ENCODE data around the gene LENG8. TPM values are rescaled to one million over a fixed set of nuclear protein-coding genes. Genes with fewer than 3 reads are reported as not detected.
"Not testable (repeated sequence)": the region's sequence is repeated elsewhere in the genome, so short reads cannot be mapped to it uniquely, and the experiment has no call there.

Gene LENG8
- total RNA-seq, 3 donors from 2014 or later: 157 to 214 (median 199) TPM

GRCh38 chr19:54465426-54466109, 16.6 kb downstream of the LENG8 start:
- intact Hi-C loops (cut with DNase I, micrococcal nuclease): no loop called here
- ATAC-seq: no peak
- H3K4me1 ChIP-seq (ENCODE audit: low read depth): peaks cover 61% of the 10 kb centered on the region
- no peaks in the 10 kb centered on the region for H3K9me3 ChIP-seq
- peaks cover 2% of the 10 kb centered on the region for H3K36me3 ChIP-seq (ENCODE audit: low read depth)
- TF ChIP-seq, protein P1, sequence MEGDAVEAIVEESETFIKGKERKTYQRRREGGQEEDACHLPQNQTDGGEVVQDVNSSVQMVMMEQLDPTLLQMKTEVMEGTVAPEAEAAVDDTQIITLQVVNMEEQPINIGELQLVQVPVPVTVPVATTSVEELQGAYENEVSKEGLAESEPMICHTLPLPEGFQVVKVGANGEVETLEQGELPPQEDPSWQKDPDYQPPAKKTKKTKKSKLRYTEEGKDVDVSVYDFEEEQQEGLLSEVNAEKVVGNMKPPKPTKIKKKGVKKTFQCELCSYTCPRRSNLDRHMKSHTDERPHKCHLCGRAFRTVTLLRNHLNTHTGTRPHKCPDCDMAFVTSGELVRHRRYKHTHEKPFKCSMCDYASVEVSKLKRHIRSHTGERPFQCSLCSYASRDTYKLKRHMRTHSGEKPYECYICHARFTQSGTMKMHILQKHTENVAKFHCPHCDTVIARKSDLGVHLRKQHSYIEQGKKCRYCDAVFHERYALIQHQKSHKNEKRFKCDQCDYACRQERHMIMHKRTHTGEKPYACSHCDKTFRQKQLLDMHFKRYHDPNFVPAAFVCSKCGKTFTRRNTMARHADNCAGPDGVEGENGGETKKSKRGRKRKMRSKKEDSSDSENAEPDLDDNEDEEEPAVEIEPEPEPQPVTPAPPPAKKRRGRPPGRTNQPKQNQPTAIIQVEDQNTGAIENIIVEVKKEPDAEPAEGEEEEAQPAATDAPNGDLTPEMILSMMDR (IDR thresholded peaks at IDR 0.05): no peak
- H3K4me3 ChIP-seq: no peak overlapping the region
- peak in 2 of 3 donors; percentile 39 to 68 for DNase-seq

DNA sequence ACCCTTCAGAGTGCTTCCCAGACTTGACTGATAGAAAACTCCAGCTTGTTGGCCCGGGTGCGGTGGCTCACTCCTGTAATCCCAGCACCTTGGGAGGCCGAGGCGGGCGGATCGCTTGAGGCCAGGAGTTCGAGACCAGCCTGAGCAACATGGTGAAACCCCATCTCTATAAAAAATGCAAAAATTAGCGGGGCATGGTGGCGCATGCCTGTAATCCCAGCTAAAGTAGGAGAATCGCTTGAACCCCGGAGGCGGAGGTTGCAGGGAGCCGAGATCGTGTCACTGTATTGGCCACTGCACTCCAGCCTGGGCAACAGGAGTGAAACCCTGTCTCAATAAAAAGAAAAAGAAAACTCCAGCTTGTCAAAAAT, 17.1 kb downstream of the LENG8 start:
- ATAC-seq; DNase-seq; H3K9me3 ChIP-seq; H3K4me3 ChIP-seq; H3K36me3 ChIP-seq (ENCODE audit: low read depth); intact Hi-C loops (cut with DNase I, micrococcal nuclease): not testable (repeated sequence)
- peaks cover 60% of the 10 kb centered on the region for H3K4me1 ChIP-seq (ENCODE audit: low read depth)

DNA sequence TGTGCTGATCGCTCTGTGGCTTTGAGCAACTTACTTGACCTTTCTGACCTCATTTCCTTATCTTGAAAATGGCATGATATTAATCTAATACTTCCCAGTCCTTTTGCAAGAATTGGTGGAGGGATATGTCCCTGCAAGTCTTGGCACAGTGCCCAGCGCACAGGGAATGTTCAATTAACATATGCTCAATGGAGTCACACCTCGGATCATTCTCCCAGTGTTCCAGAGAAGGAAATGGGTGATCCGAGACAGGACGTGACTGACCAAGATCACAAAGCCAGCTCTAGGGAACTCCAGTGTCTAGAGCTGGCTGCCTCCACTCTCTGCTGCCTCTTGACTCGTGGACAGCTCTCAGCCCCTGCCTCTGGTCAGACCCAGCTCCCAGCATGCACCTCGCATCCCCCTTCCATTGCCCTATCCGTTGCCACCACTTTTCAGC, 20.5 kb downstream of the LENG8 start:
- DNase-seq (peak; percentile 77 to 82 (median 78)), ATAC-seq (peak; percentile 22)
- Histone ChIP-seq H3K9me3 (no peaks in the 10 kb centered on the region), H3K4me1 (ENCODE audit: low read depth) (peaks cover 48% of the 10 kb centered on the region), H3K4me3 (no peak overlapping the region), H3K36me3 (ENCODE audit: low read depth) (no peaks in the 10 kb centered on the region)
- TF ChIP-seq, protein P1 (IDR thresholded peaks at IDR 0.05): no peak
- intact Hi-C loops (cut with DNase I, micrococcal nuclease): no loop called here

- TF ChIP-seq, protein P1 (IDR thresholded peaks at IDR 0.05): no peak
- Histone ChIP-seq H3K36me3 (ENCODE audit: low read depth) (no peaks in the 10 kb centered on the region), H3K9me3 (no peaks in the 10 kb centered on the region), H3K4me1 (ENCODE audit: low read depth) (peaks cover 47% of the 10 kb centered on the region), H3K4me3 (peak overlapping the region; percentile 44)
- peak in 1 of 3 donors; percentile 19 for DNase-seq
- intact Hi-C loops (cut with DNase I, micrococcal nuclease): no loop called here
- ATAC-seq: no peak
Observed at GRCh38 chr19:54470276-54470887, 21.4 kb downstream of the LENG8 start.

DNA sequence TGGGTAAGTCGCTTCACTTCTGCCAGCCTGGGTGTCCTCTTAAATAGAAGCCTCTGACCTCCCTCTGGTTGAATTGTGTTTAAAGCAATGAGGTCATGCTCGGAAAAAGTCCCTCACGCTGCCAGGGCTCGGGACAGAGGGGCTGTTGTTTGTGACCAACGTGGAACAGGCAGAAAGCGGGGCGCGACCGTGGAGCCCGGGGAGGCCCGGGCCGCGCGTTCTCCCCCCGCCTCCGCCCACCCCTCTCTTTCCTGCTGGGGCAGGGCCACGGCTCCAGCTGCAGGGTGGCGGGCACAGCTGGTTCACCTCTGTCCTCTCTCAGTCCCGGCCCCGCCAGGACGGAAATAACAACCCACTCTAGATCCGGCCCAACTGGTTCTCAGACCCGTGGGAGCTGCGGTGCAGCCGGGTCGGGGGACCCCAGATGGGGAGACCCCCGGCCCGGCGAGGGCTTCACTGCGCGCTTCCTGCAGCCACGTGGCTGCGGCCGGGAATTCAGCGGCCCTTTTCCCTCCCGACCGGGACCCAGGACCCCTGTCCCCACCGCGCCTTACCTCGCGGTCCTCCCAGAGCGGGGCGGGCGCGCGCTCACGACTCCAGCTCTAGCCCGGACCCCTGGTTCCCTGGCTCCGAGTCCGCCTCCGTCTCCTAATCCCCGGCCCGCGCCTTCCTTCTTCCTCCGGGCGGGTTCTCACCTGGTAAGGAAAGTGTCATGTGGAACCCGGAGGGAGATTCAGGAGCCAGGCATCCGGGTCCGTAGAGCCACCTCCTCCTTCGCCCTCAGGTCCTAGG, 22.2 kb downstream of the LENG8 start:
- TF ChIP-seq, protein P1 (IDR thresholded peaks at IDR 0.05): no peak
- Histone ChIP-seq H3K36me3 (ENCODE audit: low read depth) (no peaks in the 10 kb centered on the region), H3K9me3 (no peaks in the 10 kb centered on the region), H3K4me1 (ENCODE audit: low read depth) (peaks cover 38% of the 10 kb centered on the region), H3K4me3 (peak overlapping the region; percentile 44)
- peak; percentile 33 for ATAC-seq
- intact Hi-C loops (cut with DNase I, micrococcal nuclease): no loop called here
- DNase-seq: peak; percentile 71 to 79 (median 75)
